HFF-Myc (cell line): Measurements from ENCODE around the gene SHOX.

Experiments
- DNase-seq: peaks from one replicate; pipeline ENCODE4 v3.0.0-alpha.2; 2011; ENCODE audit warnings: low read depth; ENCODE audit errors: extremely low read depth
- H3K4me3 ChIP-seq: replicated peaks from 2 replicates; pipeline ENCODE4 v1.5.1; 2011; ENCODE audit warnings: low read depth, mild to moderate bottlenecking, control low read depth, low read length
- TF ChIP-seq, protein P1 (sequence below): IDR thresholded peaks from 2 replicates; pipeline ENCODE4 v1.5.1; 2012; ENCODE audit warnings: mild to moderate bottlenecking, low read depth, low read length, control low read depth; ENCODE audit errors: missing control alignments

SHOX gene

DNA sequence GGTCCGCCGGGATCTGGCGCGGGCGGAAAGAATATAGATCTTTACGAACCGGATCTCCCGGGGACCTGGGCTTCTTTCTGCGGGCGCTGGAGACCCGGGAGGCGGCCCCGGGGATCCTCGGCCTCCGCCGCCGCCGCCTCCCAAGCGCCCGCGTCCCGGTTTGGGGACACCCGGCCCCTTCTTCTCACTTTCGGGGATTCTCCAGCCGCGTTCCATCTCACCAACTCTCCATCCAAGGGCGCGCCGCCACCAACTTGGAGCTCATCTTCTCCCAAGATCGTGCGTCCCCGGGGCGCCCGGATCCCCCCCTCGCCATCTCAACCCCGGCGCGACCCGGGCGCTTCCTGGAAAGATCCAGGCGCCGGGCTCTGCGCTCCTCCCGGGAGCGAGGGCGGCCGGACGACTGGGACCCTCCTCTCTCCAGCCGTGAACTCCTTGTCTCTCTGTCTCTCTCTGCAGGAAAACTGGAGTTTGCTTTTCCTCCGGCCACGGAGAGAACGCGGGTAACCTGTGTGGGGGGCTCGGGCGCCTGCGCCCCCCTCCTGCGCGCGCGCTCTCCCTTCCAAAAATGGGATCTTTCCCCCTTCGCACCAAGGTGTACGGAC lies 482 bp upstream of the SHOX start:
- TF ChIP-seq, protein P1, sequence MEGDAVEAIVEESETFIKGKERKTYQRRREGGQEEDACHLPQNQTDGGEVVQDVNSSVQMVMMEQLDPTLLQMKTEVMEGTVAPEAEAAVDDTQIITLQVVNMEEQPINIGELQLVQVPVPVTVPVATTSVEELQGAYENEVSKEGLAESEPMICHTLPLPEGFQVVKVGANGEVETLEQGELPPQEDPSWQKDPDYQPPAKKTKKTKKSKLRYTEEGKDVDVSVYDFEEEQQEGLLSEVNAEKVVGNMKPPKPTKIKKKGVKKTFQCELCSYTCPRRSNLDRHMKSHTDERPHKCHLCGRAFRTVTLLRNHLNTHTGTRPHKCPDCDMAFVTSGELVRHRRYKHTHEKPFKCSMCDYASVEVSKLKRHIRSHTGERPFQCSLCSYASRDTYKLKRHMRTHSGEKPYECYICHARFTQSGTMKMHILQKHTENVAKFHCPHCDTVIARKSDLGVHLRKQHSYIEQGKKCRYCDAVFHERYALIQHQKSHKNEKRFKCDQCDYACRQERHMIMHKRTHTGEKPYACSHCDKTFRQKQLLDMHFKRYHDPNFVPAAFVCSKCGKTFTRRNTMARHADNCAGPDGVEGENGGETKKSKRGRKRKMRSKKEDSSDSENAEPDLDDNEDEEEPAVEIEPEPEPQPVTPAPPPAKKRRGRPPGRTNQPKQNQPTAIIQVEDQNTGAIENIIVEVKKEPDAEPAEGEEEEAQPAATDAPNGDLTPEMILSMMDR = no peak
- peak overlapping the region; percentile 59 for H3K4me3 ChIP-seq
- no peak for DNase-seq

DNA sequence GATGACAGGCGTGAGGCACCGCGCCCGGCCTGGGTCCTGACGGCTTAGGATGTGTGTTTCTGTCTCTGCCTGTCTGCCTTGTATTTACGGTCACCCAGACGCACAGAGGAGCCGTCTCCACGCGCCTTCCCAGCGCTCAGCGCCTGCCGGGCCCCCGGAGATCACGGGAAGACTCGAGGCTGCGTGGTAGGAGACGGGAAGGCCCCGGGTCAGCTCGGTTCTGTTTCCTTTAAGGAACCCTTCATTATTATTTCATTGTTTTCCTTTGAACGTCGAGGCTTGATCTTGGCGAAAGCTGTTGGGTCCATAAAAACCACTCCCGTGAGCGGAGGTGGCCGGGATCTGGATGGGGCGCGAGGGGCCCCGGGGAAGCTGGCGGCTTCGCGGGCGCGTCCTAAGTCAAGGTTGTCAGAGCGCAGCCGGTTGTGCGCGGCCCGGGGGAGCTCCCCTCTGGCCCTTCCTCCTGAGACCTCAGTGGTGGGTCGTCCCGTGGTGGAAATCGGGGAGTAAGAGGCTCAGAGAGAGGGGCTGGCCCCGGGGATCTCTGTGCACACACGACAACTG lies 1.3 kb downstream of the SHOX start:
- TF ChIP-seq, protein P1 = no peak
- peak overlapping the region; percentile 59 for H3K4me3 ChIP-seq
- no peak for DNase-seq

- peak overlapping the region; percentile 59 for H3K4me3 ChIP-seq
- TF ChIP-seq, protein P1 = no peak
- DNase-seq = no peak
These were observed 1.9 kb downstream of the SHOX start for GRCh38 chrX:632366-633042.

DNA sequence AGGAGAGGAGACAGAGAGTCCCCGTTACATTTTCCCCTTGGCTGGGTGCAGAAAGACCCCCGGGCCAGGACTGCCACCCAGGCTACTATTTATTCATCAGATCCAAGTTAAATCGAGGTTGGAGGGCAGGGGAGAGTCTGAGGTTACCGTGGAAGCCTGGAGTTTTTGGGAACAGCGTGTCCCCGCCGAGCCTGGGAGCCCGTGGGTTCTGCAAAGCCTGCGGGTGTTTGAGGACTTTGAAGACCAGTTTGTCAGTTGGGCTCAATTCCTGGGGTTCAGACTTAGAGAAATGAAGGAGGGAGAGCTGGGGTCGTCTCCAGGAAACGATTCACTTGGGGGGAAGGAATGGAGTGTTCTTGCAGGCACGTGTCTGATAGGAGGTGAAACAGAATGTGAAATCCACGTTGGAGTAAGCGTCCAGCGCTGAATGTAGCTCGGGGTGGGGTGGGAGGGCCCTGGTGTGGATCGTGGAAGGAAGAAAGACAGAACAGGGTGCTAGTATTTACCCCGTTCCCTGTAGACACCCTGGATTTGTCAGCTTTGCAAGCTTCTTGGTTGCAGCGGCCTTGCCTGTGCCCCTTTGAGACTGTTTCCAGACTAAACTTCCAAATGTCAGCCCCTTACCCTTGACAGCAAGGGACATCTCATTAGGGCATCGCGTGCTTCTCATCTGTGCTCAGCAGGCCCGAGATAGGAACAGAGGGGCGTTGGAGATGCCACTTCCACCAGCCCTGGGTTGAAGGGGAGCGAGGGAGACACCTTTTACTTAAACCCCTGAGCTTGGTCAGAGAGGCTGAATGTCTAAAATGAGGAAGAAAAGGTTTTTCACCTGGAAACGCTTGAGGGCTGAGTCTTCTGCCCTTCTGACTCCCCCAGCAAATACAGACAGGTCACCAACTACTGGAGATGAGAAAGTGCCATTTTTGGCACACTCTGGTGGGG lies 2.7 kb downstream of the SHOX start:
- H3K4me3 ChIP-seq = peak overlapping the region; percentile 59
- TF ChIP-seq, protein P1 = no peak
- no peak for DNase-seq

GRCh38 chrX:633985-634958 lies 3.7 kb downstream of the SHOX start:
- peak overlapping the region; percentile 59 for H3K4me3 ChIP-seq
- no peak for DNase-seq
- TF ChIP-seq, protein P1 = no peak
